Stimulated activated naive CD8-positive, alpha-beta T cell treated with anti-CD3 and anti-CD28 coated beads, Interleukin-15, Interleukin-2, amounts not matched to agents 100 U/mL and 50 U/mL, for 24 hours (primary cell): ENCODE results near the gene GSTA1.
"Not testable (repeated sequence)": the region's sequence is repeated elsewhere in the genome, so short reads cannot be mapped to it uniquely, and the experiment has no call there.

Experiments
- ATAC-seq: fragments of 150-1000 bp; cut with Tn5 transposase; one replicate; pipeline ENCODE4 v1.10.0; 2021
- DNase-seq: peaks from one replicate; pipeline ENCODE4 v3.0.0; 2021

The GSTA1 gene

DNA sequence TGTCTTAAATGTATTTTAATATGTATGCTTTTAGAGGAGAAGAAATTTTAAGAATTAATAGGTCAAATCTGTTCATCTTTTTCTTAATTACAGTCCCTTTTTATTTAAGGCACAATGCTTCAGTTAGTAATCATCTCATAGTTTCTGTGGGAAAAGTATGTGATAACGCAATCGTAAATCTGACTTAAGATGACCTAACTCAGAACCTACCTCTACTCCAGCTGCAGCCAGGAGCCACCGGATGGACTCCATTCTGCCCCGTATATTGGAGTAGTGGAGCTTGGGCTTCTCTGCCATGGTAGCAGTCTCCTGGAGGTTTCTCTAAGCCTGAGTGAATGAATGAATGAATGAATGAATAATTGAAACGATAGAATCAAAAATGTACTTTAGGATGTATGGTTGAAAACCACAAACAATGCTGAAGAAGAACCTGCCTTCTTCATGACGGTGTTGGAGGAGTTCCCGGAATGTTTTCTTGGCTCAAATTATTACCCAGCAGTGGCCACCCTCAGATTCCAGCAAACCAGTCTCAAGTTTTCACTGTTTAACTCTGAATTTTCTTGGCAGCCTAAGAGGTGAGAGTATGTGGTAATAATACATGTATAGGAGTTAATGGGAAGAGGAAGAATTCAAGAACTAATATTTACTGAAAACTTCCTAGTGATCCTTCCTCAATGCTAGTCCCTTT, 45.8 kb downstream of the GSTA1 start:
- not testable (repeated sequence) for ATAC-seq, DNase-seq

DNA sequence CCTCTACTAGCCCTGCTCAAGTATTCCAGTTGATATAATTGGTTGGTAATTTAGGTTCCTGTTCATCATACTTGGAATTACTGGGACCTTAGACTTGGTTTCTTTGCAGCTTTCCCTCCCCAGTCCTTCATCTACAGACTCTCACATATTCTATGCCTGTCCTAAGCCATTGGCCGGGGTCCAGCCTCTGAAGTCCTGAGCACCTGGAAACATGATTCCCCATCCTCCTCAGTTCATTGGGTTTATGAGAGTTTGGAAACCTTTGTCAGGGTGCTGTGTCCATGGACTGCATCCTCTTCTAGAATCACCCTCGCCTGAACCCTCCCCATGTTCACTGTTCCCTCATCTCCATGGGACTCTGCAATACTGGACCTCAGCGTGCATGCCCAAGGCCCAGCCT, 49.2 kb downstream of the GSTA1 start:
- ATAC-seq (no peak), DNase-seq (no peak)

DNA sequence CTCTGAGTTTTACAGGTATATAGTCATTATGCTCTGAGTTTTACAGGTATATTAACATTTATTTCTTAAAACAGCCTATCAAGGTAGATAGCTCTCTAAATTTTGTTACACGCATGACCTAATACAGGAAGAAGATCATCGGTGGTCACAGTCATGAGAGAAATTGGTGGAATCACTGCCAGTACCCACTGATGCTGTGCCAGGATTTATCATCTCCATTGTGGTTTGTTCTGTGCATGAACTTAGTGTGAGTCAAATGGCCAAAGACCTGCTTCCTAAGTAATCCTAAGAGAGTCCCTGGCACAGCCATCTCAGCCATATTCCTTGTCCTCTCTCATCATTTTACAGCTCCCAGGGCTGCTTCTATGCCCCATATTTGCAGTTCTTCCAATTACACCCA, 50.5 kb downstream of the GSTA1 start:
- not testable (repeated sequence) for ATAC-seq, DNase-seq

DNA sequence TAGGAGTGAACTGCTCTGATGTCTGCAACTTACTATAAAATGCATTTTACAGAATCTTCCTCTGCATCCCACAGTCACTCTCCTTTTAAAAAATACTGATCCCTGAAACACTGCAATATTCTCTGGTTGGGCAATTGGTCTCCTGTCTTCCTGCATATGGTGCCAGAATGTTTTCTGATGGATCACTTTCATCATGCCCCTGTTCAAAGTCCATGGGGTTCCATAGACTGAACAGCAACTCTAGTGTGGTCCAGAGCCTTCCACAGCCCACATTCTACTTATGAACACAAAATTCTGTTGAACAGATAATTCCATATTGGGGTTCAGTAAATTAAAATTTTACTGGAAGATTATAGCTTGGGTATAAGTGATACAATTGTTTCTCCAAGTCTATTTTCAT, 51.3 kb downstream of the GSTA1 start:
- DNase-seq (no peak), ATAC-seq (no peak)

DNA sequence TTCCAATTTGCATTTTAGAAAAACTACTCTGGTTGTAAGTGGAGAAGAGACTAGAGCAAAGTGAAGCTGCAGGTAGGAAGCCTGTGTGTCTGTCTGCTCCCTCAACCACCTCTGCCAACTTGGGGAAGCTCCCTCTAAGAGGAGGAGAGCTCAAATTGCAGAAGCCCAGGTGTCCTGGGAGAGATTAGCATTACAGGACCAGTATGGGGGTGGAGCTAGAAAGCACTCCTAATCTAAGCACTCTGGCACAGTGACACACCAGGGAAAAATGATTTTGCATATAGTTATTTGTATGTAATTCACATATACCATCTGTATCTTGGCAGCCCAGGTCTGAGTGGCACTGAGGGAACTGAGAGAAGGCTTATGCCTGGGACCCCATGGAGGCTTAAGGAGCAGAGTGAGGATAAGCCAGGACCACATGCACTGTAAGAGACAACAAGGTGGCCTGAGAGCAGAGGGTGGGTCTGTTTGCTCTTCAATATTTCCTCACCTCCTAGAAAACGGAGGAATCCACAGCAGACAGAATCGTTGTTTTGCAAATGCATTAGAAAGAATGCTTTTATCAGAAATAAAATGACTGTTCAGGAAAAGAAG, 54.0 kb downstream of the GSTA1 start:
- ATAC-seq = no peak
- DNase-seq = no peak

DNA sequence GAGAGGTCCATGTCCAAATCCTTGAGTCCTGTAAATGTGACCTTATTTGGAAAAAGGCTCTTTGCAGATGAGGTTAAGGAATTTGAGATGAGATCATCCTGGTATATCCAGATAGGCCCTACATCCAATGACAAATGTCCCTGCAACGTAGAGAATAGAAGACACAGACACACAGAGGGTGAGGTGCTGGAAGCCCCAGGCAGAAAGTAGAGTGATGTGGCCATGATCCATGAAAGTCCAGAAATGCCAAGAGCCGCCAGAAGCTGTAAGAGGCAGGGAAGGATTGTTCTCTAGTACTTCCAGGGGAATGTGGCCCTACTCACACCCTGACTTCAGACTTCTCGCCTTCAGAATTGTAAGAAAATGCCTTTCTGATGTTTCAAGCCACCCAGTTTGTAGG, 56.3 kb downstream of the GSTA1 start:
- ATAC-seq, DNase-seq: not testable (repeated sequence)

DNA sequence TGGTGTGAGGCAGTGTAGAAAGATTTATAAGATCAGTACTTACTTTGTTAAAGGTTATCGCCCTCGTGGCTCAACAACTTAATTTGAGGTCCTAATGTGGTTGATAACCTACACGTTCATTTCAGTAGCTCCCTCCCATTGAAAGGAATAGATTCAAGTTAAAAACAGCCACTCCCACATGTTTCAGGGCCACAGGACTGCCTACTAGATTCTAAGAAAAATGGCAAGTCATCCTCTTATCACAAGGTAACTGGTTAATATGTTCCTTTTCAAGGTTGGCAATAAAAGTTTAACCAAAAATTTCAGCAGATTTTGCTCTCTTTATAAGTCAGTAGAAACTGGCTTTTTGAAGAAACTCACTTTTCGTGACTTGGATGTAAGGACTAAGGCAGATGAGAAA, 57.4 kb downstream of the GSTA1 start:
- no peak for DNase-seq
- no peak for ATAC-seq

DNA sequence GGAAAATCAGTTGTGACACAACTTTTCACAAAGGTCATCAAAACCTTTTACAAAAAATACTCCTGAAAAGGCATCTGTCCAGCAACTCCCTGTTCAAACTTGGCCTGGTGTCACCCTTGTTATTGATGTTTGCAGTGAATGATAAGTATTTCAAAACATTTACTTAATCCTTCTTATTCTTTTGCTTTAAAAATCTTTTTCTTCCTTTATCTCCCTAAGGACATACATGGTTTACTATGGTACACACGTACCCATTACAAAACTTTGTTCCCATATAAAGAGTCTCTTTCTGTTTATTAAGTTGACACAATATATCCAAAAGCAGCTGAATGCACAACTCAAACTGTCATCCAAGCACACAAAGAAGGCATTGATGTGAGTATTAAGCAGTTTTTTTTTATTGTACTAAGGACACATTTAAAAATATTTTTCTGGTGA, 57.8 kb downstream of the GSTA1 start:
- ATAC-seq (no peak), DNase-seq (no peak)

DNA sequence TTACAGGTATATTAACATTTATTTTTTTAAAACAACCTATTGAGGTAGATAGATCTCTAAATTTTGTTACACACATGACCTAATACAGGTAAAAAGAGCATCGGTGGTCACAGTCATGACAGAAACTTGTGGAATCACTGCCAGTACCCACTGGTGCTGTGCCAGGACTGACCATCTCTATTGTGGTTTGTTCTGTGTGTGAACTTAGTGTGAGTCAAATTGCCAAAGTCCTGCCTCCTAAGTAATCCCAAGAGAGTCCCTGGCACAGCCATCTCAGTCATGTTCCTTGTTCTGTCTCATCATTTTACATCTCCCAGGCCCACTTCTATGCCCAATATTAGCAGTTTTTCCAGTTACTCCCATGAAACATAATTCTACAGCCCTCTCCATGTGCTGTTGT, 61.7 kb downstream of the GSTA1 start:
- ATAC-seq = no peak
- DNase-seq = no peak
